Endothelial cell of umbilical vein (primary cell): Measurements from ENCODE around the gene SLC5A1. TPM values are rescaled to one million over a fixed set of nuclear protein-coding genes. Genes with fewer than 3 reads are reported as not detected.

Experiments used
- BruUV-seq: library from RNA; stranded (reverse); fragments of 400-500 nt; replicated peaks from 2 replicates; lab custom pipeline; 2021; lab: Mats Ljungman, UMichigan
- CTCF ChIA-PET: fragments of 300-600, 350-600 bp; sonication (Branson Sonifier 250); formaldehyde crosslinking; loops from one replicate; lab custom pipeline; 2021; ENCODE audit warnings: antibody characterized with exemption, inconsistent platforms; lab: Charles Lee
- POLR2A ChIA-PET: fragments of 300-600, 350-600 bp; sonication (Branson Sonifier 250); formaldehyde crosslinking; loops from one replicate; lab custom pipeline; 2021; ENCODE audit warnings: antibody characterized with exemption, inconsistent platforms; lab: Charles Lee
- DNase-seq: peaks from one replicate; pipeline ENCODE4 v3.0.0-alpha.2; 2011; ENCODE audit warnings: low read depth, low spot score
- FAIRE-seq: peaks from 2 replicates; lab custom pipeline; 2011; peaks lifted over from hg19 to GRCh38; lab: Jason Lieb, UNC
- H2AFZ ChIP-seq: 2 replicates; pipeline ENCODE4 v1.6.0; 2012; ENCODE audit warnings: low read depth, low read length, control low read depth, inconsistent platforms
- H3K27ac ChIP-seq: 2 replicates; pipeline ENCODE4 v1.5.1; 2011; ENCODE audit warnings: low read depth, mild to moderate bottlenecking, control low read depth, low read length, moderate library complexity; ENCODE audit not compliant: insufficient read depth
- H3K27me3 ChIP-seq, 2 experiments: 2 replicates each; pipeline versions ENCODE4 v1.6.0 to v1.6.1; 2011; ENCODE audit warnings: low read length in 2 of 2, mixed read lengths in 1 of 2; ENCODE audit not compliant: control insufficient read depth in 2 of 2, insufficient read depth in 2 of 2
- H3K36me3 ChIP-seq, 2 experiments: 2 replicates in 1 of 2; 3 replicates in 1 of 2; pipeline ENCODE4 v1.5.1; 2011; ENCODE audit warnings: low read length in 2 of 2, mild to moderate bottlenecking in 1 of 2, moderate library complexity in 1 of 2; ENCODE audit not compliant: control insufficient read depth in 2 of 2, insufficient read depth in 2 of 2; ENCODE audit errors: extremely low read depth in 1 of 2
- H3K4me1 ChIP-seq: 3 replicates; pipeline ENCODE4 v1.5.1; 2011; ENCODE audit warnings: mild to moderate bottlenecking, low read length; ENCODE audit not compliant: control insufficient read depth, insufficient read depth; ENCODE audit errors: extremely low read depth
- H3K4me2 ChIP-seq: 2 replicates; pipeline ENCODE4 v1.6.1; 2011; ENCODE audit warnings: low read length, control low read depth, mixed read lengths; ENCODE audit not compliant: insufficient read depth
- H3K4me3 ChIP-seq, 3 experiments: fragments of 200-600 bp in 1 of 3; sonication (generic), shearing (Covaris generic) in 1 of 3; replicated peaks in 1 of 3; 2 replicates each; pipeline ENCODE4 v1.5.1; 2011 to 2016; ENCODE audit warnings: control low read depth in 3 of 3, low read length in 3 of 3, mild to moderate bottlenecking in 2 of 3, inconsistent platforms in 1 of 3, low read depth in 1 of 3, moderate library complexity in 1 of 3; ENCODE audit not compliant: insufficient read depth in 1 of 3
- H3K79me2 ChIP-seq: 2 replicates; pipeline ENCODE4 v1.6.0; 2012; ENCODE audit warnings: low read length, inconsistent platforms; ENCODE audit not compliant: control insufficient read depth, insufficient read depth
- H3K9ac ChIP-seq: replicated peaks from 2 replicates; pipeline ENCODE3; 2011; ENCODE audit warnings: low read length, control low read depth; ENCODE audit not compliant: insufficient read depth; ENCODE audit errors: extremely low read depth
- H3K9me1 ChIP-seq: replicated peaks from 3 replicates; pipeline ENCODE4 v1.6.0; 2011; ENCODE audit warnings: mild to moderate bottlenecking, low read length; ENCODE audit not compliant: control insufficient read depth, insufficient read depth; ENCODE audit errors: extremely low read depth
- H3K9me3 ChIP-seq: replicated peaks from 2 replicates; pipeline ENCODE4 v1.5.1; 2012; ENCODE audit warnings: low read length, inconsistent platforms; ENCODE audit not compliant: control insufficient read depth, insufficient read depth
- H4K20me1 ChIP-seq: replicated peaks from 2 replicates; pipeline ENCODE3; 2011; ENCODE audit warnings: mild to moderate bottlenecking, low read length; ENCODE audit not compliant: control insufficient read depth, insufficient read depth; ENCODE audit errors: extremely low read depth
- EZH2 ChIP-seq: IDR thresholded peaks from 2 replicates; pipeline ENCODE4 v1.6.1; 2012; ENCODE audit warnings: borderline replicate concordance, low read depth, mild to moderate bottlenecking, moderate library complexity, low read length, inconsistent platforms; ENCODE audit not compliant: severe bottlenecking
- FOS ChIP-seq: IDR thresholded peaks from 2 replicates; pipeline ENCODE4 v1.6.1; 2011; ENCODE audit warnings: mild to moderate bottlenecking, low read length, moderate library complexity, borderline replicate concordance; ENCODE audit not compliant: insufficient read depth
- GATA2 ChIP-seq: IDR thresholded peaks from 2 replicates; pipeline ENCODE4 v1.7.0; 2011; ENCODE audit warnings: low read depth, mild to moderate bottlenecking, moderate library complexity, mixed read lengths, low read length; ENCODE audit not compliant: insufficient read length, insufficient read depth
- JUN ChIP-seq: IDR thresholded peaks from 2 replicates; pipeline ENCODE4 v1.6.1; 2011; ENCODE audit warnings: borderline replicate concordance, low read depth; ENCODE audit not compliant: insufficient read length, insufficient read depth
- MAX ChIP-seq: IDR thresholded peaks from 2 replicates; pipeline ENCODE4 v1.6.1; 2011; ENCODE audit not compliant: insufficient read depth, insufficient read length
- MYC ChIP-seq: IDR thresholded peaks from one replicate; pipeline ENCODE4 v1.6.1; 2011; ENCODE audit warnings: mild to moderate bottlenecking, low read depth, low read length
- POLR2A ChIP-seq: IDR thresholded peaks from 2 replicates; pipeline ENCODE4 v1.6.1; 2012; ENCODE audit warnings: low read depth, mild to moderate bottlenecking, control low read depth, low read length
- POLR2AphosphoS5 ChIP-seq: IDR thresholded peaks from 2 replicates; pipeline ENCODE4 v1.6.1; 2012; ENCODE audit warnings: low read depth, mild to moderate bottlenecking, control low read depth, low read length, moderate library complexity; ENCODE audit not compliant: insufficient read depth
- dilution Hi-C: fragments of 300-500 bp; cut with MboI; formaldehyde crosslinking; loops from one replicate; pipeline ENCODE4 v1.15.0; 2019; ENCODE audit warnings: low sequenced_read_pairs; ENCODE audit not compliant: extremely low pct_ligation_motif_present
- intact Hi-C: fragments of 100-400 bp; cut with micrococcal nuclease; formaldehyde crosslinking; loops from one replicate; pipeline ENCODE4 v1.10.0; 2022
- polyA plus RNA-seq, 4 experiments: library from polyadenylated mRNA; depleted of rRNA in 3 of 4; stranded (reverse) in 3 of 4; unstranded in 1 of 4; fragments of >200 nt; gene quantifications; 2 replicates each; pipeline versions ENCODE4 v1.2.1 to v1.2.3, GENCODE V29; 2011 to 2012; ENCODE audit warnings: missing spikeins in 1 of 4
- total RNA-seq: library from RNA; stranded (reverse); gene quantifications from 2 replicates; pipeline ENCODE4 v1.2.3, GENCODE V29; 2021
- TF ChIP-seq, protein P1 (sequence below), 2 donors: IDR thresholded peaks; 1 replicate in 1 of 2; 2 replicates in 1 of 2; pipeline ENCODE4 v1.5.1; 2011; ENCODE audit warnings: low read length in 2 of 2, mild to moderate bottlenecking in 2 of 2, moderate library complexity in 2 of 2, control low read depth in 1 of 2, inconsistent platforms in 1 of 2, low read depth in 1 of 2; ENCODE audit not compliant: insufficient read depth in 1 of 2; ENCODE audit errors: extremely low read depth in 1 of 2

SLC5A1 gene
- total and polyA plus RNA-seq, 2 donors (not counting 3 experiments of a cell fraction or from before 2014, with no cell fraction given): not detected

- H2AFZ ChIP-seq: no peak overlapping the region
- H3K4me2 ChIP-seq: no peak overlapping the region
- intact Hi-C loops (no loop called here), dilution Hi-C loops (no loop called here)
- ChIA-PET POLR2A (no interaction called here), CTCF (interaction anchor here (1.1 kb wide), 1 partner anchor 202 kb away, joined by 3 read pairs; no protein-coding TSS in a partner anchor)
- no peaks in the 10 kb centered on the region for H4K20me1 ChIP-seq
- H3K27me3 ChIP-seq: peaks cover 2 to 4% of the 10 kb centered on the region in 2 experiments
- H3K9ac ChIP-seq: no peak overlapping the region
- no peaks in the 10 kb centered on the region for H3K9me3 ChIP-seq
- TF ChIP-seq GATA2 (no peak), MYC (no peak)
- H3K4me1 ChIP-seq: no peaks in the 10 kb centered on the region
- H3K4me3 ChIP-seq: no peak overlapping the region
- no peak for FAIRE-seq
- no TSS peak for BruUV-seq
- H3K79me2 ChIP-seq: no peaks in the 10 kb centered on the region
- no peak for DNase-seq
- no peaks in the 10 kb centered on the region for H3K36me3 ChIP-seq
- no peaks in the 10 kb centered on the region for H3K9me1 ChIP-seq
- H3K27ac ChIP-seq: no peak overlapping the region
Observed at GRCh38 chr22:32063701-32064100, 20.6 kb downstream of the SLC5A1 start.

DNA sequence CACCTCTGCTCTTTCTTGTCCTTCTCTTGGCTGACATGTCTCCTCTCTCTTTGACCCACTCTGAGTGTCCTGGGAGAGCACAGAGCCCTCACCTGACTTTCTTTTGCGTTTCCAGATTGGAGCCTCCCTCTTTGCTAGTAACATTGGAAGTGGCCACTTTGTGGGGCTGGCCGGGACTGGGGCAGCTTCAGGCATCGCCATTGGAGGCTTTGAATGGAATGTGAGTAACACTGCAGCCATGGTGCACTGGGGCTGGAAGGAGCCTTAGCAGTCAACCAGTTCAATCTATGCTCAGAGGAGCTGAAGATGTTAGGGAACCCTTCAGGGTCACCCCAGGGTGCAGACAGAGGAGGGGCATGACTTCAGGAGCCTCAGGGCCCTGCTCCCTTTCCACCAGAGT, 23.8 kb downstream of the SLC5A1 start:
- H2AFZ ChIP-seq: no peak overlapping the region
- no peak overlapping the region for H3K4me2 ChIP-seq
- intact Hi-C loops (no loop called here), dilution Hi-C loops (no loop called here)
- FAIRE-seq (no peak), DNase-seq (no peak)
- no peaks in the 10 kb centered on the region for H3K9me3 ChIP-seq
- no peak overlapping the region for H3K4me3 ChIP-seq
- H3K36me3 ChIP-seq: no peaks in the 10 kb centered on the region
- TF ChIP-seq, protein P1, sequence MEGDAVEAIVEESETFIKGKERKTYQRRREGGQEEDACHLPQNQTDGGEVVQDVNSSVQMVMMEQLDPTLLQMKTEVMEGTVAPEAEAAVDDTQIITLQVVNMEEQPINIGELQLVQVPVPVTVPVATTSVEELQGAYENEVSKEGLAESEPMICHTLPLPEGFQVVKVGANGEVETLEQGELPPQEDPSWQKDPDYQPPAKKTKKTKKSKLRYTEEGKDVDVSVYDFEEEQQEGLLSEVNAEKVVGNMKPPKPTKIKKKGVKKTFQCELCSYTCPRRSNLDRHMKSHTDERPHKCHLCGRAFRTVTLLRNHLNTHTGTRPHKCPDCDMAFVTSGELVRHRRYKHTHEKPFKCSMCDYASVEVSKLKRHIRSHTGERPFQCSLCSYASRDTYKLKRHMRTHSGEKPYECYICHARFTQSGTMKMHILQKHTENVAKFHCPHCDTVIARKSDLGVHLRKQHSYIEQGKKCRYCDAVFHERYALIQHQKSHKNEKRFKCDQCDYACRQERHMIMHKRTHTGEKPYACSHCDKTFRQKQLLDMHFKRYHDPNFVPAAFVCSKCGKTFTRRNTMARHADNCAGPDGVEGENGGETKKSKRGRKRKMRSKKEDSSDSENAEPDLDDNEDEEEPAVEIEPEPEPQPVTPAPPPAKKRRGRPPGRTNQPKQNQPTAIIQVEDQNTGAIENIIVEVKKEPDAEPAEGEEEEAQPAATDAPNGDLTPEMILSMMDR (IDR thresholded peaks at IDR 0.05; ENCODE audit: extremely low read depth in 1 of 2, insufficient read depth in 1 of 2, low read depth in 1 of 2, low read length in 2 of 2): no peak
- no peak for TF ChIP-seq GATA2
- no peak for TF ChIP-seq MYC
- no peak for TF ChIP-seq FOS
- no peak for TF ChIP-seq POLR2A
- no peak for TF ChIP-seq JUN
- TF ChIP-seq POLR2AphosphoS5: no peak
- TF ChIP-seq EZH2: no peak
- no peak for TF ChIP-seq MAX
- no peaks in the 10 kb centered on the region for H3K79me2 ChIP-seq
- H3K9me1 ChIP-seq: no peaks in the 10 kb centered on the region
- ChIA-PET POLR2A (no interaction called here), CTCF (no interaction called here)
- peaks cover 3 to 4% of the 10 kb centered on the region in 2 experiments for H3K27me3 ChIP-seq
- H3K27ac ChIP-seq: no peak overlapping the region
- no TSS peak for BruUV-seq
- H3K4me1 ChIP-seq: no peaks in the 10 kb centered on the region
- no peaks in the 10 kb centered on the region for H4K20me1 ChIP-seq
- H3K9ac ChIP-seq: no peak overlapping the region
